A673 (cell line): ENCODE measurements around the gene PFKL.

Experiments used
- EZH2 ChIP-seq: fragments of 200-600 bp; sonication (generic); IDR thresholded peaks from 2 replicates; pipeline ENCODE4 v1.6.1; 2017; ENCODE audit warnings: borderline replicate concordance, low read depth, mild to moderate bottlenecking, mixed read lengths, antibody characterized with exemption, low read length; ENCODE audit not compliant: poor library complexity, severe bottlenecking
- TF ChIP-seq, protein P1 (sequence below): fragments of 300-800, 200-600 bp; sonication (generic); conservative IDR thresholded peaks from 2 replicates; pipeline ENCODE4 v1.5.1; 2017; ENCODE audit warnings: low read depth, mild to moderate bottlenecking, antibody characterized with exemption, low read length, moderate library complexity, mixed read lengths

GRCh38 chr21:44337449-44337848 lies 37.6 kb downstream of the PFKL start:
- no peak for TF ChIP-seq EZH2
- TF ChIP-seq, protein P1, sequence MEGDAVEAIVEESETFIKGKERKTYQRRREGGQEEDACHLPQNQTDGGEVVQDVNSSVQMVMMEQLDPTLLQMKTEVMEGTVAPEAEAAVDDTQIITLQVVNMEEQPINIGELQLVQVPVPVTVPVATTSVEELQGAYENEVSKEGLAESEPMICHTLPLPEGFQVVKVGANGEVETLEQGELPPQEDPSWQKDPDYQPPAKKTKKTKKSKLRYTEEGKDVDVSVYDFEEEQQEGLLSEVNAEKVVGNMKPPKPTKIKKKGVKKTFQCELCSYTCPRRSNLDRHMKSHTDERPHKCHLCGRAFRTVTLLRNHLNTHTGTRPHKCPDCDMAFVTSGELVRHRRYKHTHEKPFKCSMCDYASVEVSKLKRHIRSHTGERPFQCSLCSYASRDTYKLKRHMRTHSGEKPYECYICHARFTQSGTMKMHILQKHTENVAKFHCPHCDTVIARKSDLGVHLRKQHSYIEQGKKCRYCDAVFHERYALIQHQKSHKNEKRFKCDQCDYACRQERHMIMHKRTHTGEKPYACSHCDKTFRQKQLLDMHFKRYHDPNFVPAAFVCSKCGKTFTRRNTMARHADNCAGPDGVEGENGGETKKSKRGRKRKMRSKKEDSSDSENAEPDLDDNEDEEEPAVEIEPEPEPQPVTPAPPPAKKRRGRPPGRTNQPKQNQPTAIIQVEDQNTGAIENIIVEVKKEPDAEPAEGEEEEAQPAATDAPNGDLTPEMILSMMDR, result no peak
